Dedifferentiated amniotic fluid mesenchymal stem cell (primary cell): ENCODE measurements around the gene PDLIM5.
"Not testable (repeated sequence)": the region's sequence is repeated elsewhere in the genome, so short reads cannot be mapped to it uniquely, and the experiment has no call there.

ENCODE experiments used
- DNase-seq: peaks from one replicate; pipeline ENCODE4 v3.0.0-alpha.2; 2016; ENCODE audit errors: extremely low spot score

The PDLIM5 gene

GRCh38 chr4:94591289-94591688 lies 139.5 kb downstream of the PDLIM5 start:
- no peak for DNase-seq

- no peak for DNase-seq
These were observed 143.3 kb downstream of the PDLIM5 start for GRCh38 chr4:94595013-94595412.

- peak; percentile 77 for DNase-seq
These were observed 144.2 kb downstream of the PDLIM5 start for GRCh38 chr4:94595880-94596483.

GRCh38 chr4:94598758-94599157 lies 147.0 kb downstream of the PDLIM5 start:
- no peak for DNase-seq

- no peak for DNase-seq
These were observed 151.5 kb downstream of the PDLIM5 start for GRCh38 chr4:94603170-94603747.

- DNase-seq, result no peak
These were observed 153.6 kb downstream of the PDLIM5 start for GRCh38 chr4:94605241-94605805.

GRCh38 chr4:94610145-94610544 lies 158.4 kb downstream of the PDLIM5 start:
- DNase-seq, result no peak

GRCh38 chr4:94613248-94613647 lies 161.5 kb downstream of the PDLIM5 start:
- DNase-seq, result no peak

- DNase-seq, result no peak
These were observed 163.7 kb downstream of the PDLIM5 start for GRCh38 chr4:94615451-94615850.

- DNase-seq, result peak; percentile 53
These were observed 169.8 kb downstream of the PDLIM5 start for GRCh38 chr4:94621491-94622080.

- DNase-seq, result no peak
These were observed 171.6 kb downstream of the PDLIM5 start for GRCh38 chr4:94623126-94623911.

GRCh38 chr4:94626942-94627341 lies 175.2 kb downstream of the PDLIM5 start:
- DNase-seq, result no peak

GRCh38 chr4:94629058-94629457 lies 177.3 kb downstream of the PDLIM5 start:
- DNase-seq, result not testable (repeated sequence)

GRCh38 chr4:94629837-94630236 lies 178.1 kb downstream of the PDLIM5 start:
- no peak for DNase-seq

- DNase-seq, result no peak
These were observed 182.5 kb downstream of the PDLIM5 start for GRCh38 chr4:94634271-94634670.

GRCh38 chr4:94635177-94635576 lies 183.4 kb downstream of the PDLIM5 start:
- DNase-seq, result no peak

- no peak for DNase-seq
These were observed 184.3 kb downstream of the PDLIM5 start for GRCh38 chr4:94636004-94636403.

- no peak for DNase-seq
These were observed 187.6 kb downstream of the PDLIM5 start for GRCh38 chr4:94639298-94639697.

- DNase-seq, result no peak
These were observed 188.4 kb downstream of the PDLIM5 start for GRCh38 chr4:94640151-94640550.

GRCh38 chr4:94641702-94642560 lies 190.2 kb downstream of the PDLIM5 start:
- DNase-seq, result peak; percentile 40

GRCh38 chr4:94642561-94642866 lies 190.8 kb downstream of the PDLIM5 start:
- DNase-seq, result no peak

GRCh38 chr4:94648699-94649098 lies 197.0 kb downstream of the PDLIM5 start:
- no peak for DNase-seq
